Body of pancreas (tissue), 4 donors: Measurements from ENCODE around the gene ACAD10. TPM values are rescaled to one million over a fixed set of nuclear protein-coding genes. Genes with fewer than 3 reads are reported as not detected.

Experiments
- ATAC-seq: fragments of 150-250 bp; one replicate; pipeline ENCODE4 v1.9.1; 2016
- DNase-seq, 4 donors: peaks; one replicate each; pipeline ENCODE4 v3.0.0-alpha.2; 2019
- H3K27ac ChIP-seq, 4 donors: fragments of 200-600 bp; sonication (generic); 1 replicate in 3 of 4; 2 replicates in 1 of 4; pipeline versions ENCODE4 v1.5.1 to v1.6.1; 2016 to 2019; ENCODE audit warnings: mild to moderate bottlenecking in 1 of 4, mixed read lengths in 1 of 4, moderate library complexity in 1 of 4
- H3K27me3 ChIP-seq, 2 donors: fragments of 200-600 bp; sonication (generic); one replicate each; pipeline ENCODE4 v1.6.0; 2016; ENCODE audit warnings: mild to moderate bottlenecking in 1 of 2
- H3K36me3 ChIP-seq, 2 donors: fragments of 200-600 bp; sonication (generic); replicated peaks in 1 of 2; 2 replicates each; pipeline ENCODE4 v1.5.1; 2016; ENCODE audit warnings: low read depth in 2 of 2; ENCODE audit not compliant: insufficient read depth in 1 of 2
- H3K4me1 ChIP-seq: fragments of 200-600 bp; sonication (generic); one replicate; pipeline ENCODE4 v1.6.0; 2016
- H3K4me3 ChIP-seq, 2 donors: fragments of 200-600 bp; sonication (generic); 1 replicate in 1 of 2; 2 replicates in 1 of 2; pipeline ENCODE4 v1.5.1; 2016 to 2019
- H3K9me3 ChIP-seq, 3 donors: fragments of 200-600 bp; sonication (generic); 1 replicate in 2 of 3; 2 replicates in 1 of 3; pipeline ENCODE4 v1.5.1; 2016
- POLR2A ChIP-seq, 3 donors: fragments of 450-650 bp; IDR thresholded peaks; one replicate each; pipeline ENCODE4 v1.6.1; 2016; ENCODE audit warnings: antibody characterized with exemption in 3 of 3, mild to moderate bottlenecking in 2 of 3
- WGBS, 2 donors: methylation state at CpG; one replicate each; pipeline ENCODE4 v1.1.5; 2017; 5-methylcytosine and 5-hydroxymethylcytosine counted together
- intact Hi-C: fragments of 100-400 bp; cut with DNase I; formaldehyde crosslinking; loops from one replicate; pipeline ENCODE4 v1.15.1; 2023
- total RNA-seq, 2 donors: library from RNA; depleted of rRNA; stranded (reverse); fragments of >200 nt; gene quantifications; one replicate each; pipeline ENCODE4 v1.1.0, GENCODE V29; 2016
- TF ChIP-seq, protein P1 (sequence below), 7 experiments: fragments of 450-650 bp in 4 of 7; fragments of 200-600 bp in 3 of 7; sonication (generic) in 3 of 7; IDR thresholded peaks; one replicate each; pipeline ENCODE4 v1.5.1; 2016 to 2019; ENCODE audit warnings: antibody characterized with exemption in 7 of 7

ACAD10 gene
- total RNA-seq, 2 donors from 2014 or later = 20.8 to 35.3 TPM

GRCh38 chr12:111789779-111790178, 103.9 kb downstream of the ACAD10 start:
- H3K27ac ChIP-seq = no peak overlapping the region
- H3K4me1 ChIP-seq = peaks cover 41% of the 10 kb centered on the region
- TF ChIP-seq, protein P1, sequence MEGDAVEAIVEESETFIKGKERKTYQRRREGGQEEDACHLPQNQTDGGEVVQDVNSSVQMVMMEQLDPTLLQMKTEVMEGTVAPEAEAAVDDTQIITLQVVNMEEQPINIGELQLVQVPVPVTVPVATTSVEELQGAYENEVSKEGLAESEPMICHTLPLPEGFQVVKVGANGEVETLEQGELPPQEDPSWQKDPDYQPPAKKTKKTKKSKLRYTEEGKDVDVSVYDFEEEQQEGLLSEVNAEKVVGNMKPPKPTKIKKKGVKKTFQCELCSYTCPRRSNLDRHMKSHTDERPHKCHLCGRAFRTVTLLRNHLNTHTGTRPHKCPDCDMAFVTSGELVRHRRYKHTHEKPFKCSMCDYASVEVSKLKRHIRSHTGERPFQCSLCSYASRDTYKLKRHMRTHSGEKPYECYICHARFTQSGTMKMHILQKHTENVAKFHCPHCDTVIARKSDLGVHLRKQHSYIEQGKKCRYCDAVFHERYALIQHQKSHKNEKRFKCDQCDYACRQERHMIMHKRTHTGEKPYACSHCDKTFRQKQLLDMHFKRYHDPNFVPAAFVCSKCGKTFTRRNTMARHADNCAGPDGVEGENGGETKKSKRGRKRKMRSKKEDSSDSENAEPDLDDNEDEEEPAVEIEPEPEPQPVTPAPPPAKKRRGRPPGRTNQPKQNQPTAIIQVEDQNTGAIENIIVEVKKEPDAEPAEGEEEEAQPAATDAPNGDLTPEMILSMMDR (IDR thresholded peaks at IDR 0.05) = no peak
- TF ChIP-seq POLR2A (IDR thresholded peaks at IDR 0.05) = no peak
- no peaks in the 10 kb centered on the region for H3K27me3 ChIP-seq
- ATAC-seq (no peak), DNase-seq (no peak)
- intact Hi-C loops = loop anchor here (5.0 kb wide), 1 partner anchor 42 kb away; no protein-coding TSS in a partner anchor
- no peak overlapping the region for H3K4me3 ChIP-seq
- H3K36me3 ChIP-seq = peaks cover 0 to 26% of the 10 kb centered on the region in 2 donors
- H3K9me3 ChIP-seq = no peaks in the 10 kb centered on the region
- WGBS, 2 donors = 77 to 83% methylated on average over 11 of the region's 11 CpGs

DNA sequence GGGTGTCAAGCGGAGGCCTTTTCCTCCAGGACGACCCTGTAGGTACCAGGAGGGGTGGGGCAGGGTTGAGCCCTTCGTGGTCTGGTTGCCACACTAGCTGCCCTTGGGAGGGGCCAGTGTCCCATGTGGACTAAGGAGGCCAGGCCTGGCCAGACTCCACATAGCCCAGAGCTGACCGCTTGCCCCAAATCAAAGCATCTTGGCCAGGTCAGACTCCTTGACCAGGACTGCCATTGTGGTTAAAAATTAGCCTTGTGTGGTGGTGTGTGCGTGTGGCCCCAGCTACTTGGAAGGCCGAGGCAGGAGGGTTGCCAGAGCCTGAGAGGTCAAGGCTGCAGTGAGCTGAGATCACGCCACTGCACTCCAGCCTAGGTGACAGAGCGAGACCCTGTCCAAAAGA, 105.7 kb downstream of the ACAD10 start:
- Histone ChIP-seq H3K9me3 (no peaks in the 10 kb centered on the region), H3K4me1 (peaks cover 24% of the 10 kb centered on the region), H3K27me3 (no peaks in the 10 kb centered on the region), H3K4me3 (no peak overlapping the region), H3K36me3 (peaks cover 0 to 24% of the 10 kb centered on the region in 2 donors), H3K27ac (peak overlapping the region in 1 of 4 donors; percentile 9)
- ATAC-seq (no peak), DNase-seq (no peak)
- 62 to 90% methylated on average over 2 to 8 of the region's 8 CpGs for WGBS, 2 donors
- intact Hi-C loops = loop anchor here (5.0 kb wide), 1 partner anchor 44 kb away; no protein-coding TSS in a partner anchor
- no peak for TF ChIP-seq POLR2A (IDR thresholded peaks at IDR 0.05)
- TF ChIP-seq, protein P1 (IDR thresholded peaks at IDR 0.05) = no peak

- Histone ChIP-seq H3K4me1 (peaks cover 16% of the 10 kb centered on the region), H3K4me3 (no peak overlapping the region), H3K27me3 (no peaks in the 10 kb centered on the region), H3K27ac (peak overlapping the region in 1 of 4 donors; percentile 9), H3K36me3 (peaks cover 0 to 27% of the 10 kb centered on the region in 2 donors), H3K9me3 (no peaks in the 10 kb centered on the region)
- 74 to 85% methylated on average over 7 to 24 of the region's 27 CpGs for WGBS, 2 donors
- intact Hi-C loops = loop anchor here (5.0 kb wide), 1 partner anchor 45 kb away; no protein-coding TSS in a partner anchor
- ATAC-seq = no peak
- peak; percentile 27 to 83 (median 45) for DNase-seq
- TF ChIP-seq POLR2A (IDR thresholded peaks at IDR 0.05) = no peak
- TF ChIP-seq, protein P1 (IDR thresholded peaks at IDR 0.05) = no peak
Measured at GRCh38 chr12:111792155-111792855, 106.5 kb downstream of the ACAD10 start.

GRCh38 chr12:111792856-111793235, 107.0 kb downstream of the ACAD10 start:
- intact Hi-C loops = loop anchor here (5.0 kb wide), 1 partner anchor 46 kb away; no protein-coding TSS in a partner anchor
- Histone ChIP-seq H3K4me1 (peaks cover 12% of the 10 kb centered on the region), H3K4me3 (no peak overlapping the region), H3K36me3 (peaks cover 0 to 28% of the 10 kb centered on the region in 2 donors), H3K9me3 (no peaks in the 10 kb centered on the region), H3K27me3 (no peaks in the 10 kb centered on the region), H3K27ac (no peak overlapping the region)
- DNase-seq (no peak), ATAC-seq (no peak)
- no peak for TF ChIP-seq POLR2A (IDR thresholded peaks at IDR 0.05)
- TF ChIP-seq, protein P1 (IDR thresholded peaks at IDR 0.05) = no peak
- WGBS, 2 donors = 87 to 100% methylated on average over 3 of the region's 3 CpGs
